NCI-H146 treated with DMSO at 0.1 percent for 48 hours (cell line): Measurements from ENCODE around the gene COL4A1.

Experiments
- DNase-seq: peaks from one replicate; lab custom pipeline; 2025; ENCODE audit not compliant: unreplicated experiment; lab: John Stamatoyannopoulos, UW

COL4A1 gene

DNA sequence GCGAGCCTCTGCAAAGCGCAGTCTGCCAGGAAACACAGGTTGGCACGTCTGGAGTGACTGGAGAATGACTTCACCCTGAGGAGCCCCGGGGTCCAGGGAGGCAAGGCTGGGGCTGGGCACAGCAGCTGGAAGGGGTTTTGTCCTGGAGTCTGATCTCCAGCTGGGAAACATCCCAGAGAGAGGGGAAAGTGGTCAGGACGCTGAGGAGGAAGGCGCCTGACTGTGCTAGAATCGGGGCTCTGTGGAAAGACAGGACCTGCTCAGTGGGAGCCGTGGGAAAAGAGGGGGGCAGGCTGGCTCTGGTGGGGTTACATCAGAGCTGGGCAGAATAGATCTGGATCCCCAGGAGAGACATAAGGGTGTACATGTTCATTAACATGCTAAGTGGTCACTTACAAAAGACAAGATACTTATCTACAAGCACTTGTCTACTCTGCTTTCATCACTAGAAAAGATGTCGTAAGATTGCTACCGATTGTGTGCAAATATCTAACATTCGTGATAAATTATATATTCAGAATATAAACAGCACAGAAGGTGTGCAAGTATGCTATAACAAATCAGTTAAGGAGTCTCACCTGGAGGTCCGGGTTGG is 106.6 kb downstream of the COL4A1 start:
- DNase-seq = no peak

DNA sequence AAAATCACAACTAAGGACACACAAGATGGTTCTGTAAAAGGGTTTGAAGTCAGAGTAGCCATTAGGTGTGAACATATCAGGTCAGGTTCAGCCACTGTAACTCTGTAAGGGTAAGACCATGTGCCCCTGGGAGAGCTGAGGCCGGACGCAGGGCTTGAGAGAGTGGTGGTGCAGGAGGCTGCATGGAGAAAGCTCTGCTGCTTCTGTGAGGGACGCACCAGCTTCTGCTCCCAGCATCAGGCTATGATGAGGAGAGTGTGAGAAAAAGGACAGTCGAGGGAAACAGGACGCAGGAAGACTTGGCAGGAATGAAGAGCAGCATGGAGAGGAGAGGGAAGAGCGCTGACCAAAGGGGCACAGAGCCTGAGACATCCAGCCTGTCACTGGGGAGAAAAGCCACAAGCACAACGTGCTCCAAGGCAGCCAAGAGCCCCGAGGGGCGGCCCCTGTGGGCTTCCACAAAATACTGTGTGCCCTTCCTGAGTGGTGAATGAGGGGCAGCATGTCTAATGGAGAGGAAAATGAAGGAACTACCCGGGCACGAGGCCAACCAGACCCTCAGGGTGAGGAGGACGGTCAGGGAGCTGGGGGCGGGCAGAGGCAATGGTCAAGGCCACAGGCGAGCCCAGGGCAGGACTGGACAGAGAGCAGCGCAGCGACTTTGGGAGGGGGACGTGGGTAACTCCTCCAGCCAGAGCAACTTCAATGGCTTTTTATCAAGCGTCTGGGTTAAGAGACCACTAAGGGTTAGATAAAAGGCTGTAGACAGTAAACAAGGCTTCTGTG is 107.7 kb downstream of the COL4A1 start:
- DNase-seq = no peak

DNA sequence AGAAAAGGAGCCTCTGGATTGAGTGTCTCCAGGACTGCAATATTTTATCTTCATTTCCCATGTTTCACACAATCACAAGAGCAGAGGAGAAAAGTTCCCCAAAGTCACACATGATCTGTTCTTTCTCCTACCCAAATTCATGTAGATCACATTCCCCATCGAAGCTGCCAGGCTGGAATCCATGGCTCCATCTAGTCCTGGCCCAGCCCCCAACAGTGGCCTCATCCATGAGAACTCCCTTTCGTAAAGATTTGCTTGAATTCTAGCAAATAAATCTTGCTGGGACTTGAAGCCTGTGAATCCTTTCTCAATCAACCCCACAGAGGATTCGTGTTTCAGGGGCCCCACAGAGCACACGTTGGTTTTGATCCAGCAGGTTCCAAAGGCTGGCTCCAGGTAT is 109.5 kb downstream of the COL4A1 start:
- DNase-seq = no peak

DNA sequence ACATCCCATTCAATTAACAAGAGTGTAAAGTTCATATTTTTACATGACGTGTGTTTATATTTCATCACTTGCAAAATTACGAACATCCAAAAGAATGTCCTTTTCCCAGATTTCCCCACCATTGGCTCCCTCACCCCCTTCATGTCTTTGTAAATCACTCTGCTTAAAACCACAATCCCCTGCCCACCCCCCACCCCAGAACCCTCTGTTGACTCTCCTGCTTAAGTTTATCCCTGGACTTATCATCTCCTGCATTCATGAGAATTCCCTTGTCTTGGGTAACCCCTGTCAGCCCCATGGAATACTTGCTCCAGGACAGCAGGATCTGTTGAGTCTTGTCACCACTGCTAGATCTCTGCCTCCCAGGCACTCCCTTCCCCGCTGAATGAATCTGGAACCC is 109.9 kb downstream of the COL4A1 start:
- no peak for DNase-seq

DNA sequence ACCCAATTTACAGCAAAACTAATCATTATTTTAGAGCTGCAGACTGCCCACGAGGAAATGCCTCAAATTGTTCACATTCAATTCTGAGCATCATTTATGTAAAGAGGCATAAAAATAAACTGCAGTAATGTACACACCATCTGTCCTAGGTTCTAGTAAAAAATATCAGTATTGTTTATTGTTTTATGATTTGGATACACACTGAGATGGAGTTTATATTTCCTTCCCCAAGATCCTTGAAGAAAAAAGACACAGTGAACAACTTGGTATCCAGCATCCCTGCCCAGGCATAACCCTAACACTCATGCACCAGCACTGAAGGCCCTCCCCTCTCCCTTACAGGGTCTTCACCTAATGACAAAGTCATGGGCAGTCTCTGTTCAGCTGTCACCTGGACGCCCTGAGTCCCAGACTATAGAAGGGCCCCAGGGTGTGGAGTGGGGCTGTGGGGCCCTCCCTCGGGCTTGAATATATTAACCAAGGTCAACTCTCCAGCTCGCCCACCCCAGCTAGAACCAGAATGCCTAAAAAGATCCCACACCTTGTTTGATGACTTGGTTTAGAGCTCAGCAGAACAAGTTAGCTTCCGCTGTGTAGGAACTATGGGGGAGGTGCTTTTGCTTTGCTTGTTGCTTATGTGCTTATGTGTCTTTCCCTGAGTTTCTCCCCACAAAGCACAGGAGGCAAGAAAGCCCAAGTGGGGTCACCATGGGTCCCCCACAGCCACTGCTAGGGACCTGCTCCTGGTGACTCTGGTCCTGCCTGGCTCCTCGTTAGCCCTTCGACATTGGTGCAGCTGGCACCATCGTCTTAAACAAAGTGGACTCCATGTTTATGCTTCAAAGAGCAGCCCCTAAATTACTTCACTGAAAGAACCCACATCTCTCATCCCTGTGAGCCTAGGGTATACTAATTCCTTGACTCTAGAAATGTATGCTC is 111.1 kb downstream of the COL4A1 start:
- no peak for DNase-seq

DNA sequence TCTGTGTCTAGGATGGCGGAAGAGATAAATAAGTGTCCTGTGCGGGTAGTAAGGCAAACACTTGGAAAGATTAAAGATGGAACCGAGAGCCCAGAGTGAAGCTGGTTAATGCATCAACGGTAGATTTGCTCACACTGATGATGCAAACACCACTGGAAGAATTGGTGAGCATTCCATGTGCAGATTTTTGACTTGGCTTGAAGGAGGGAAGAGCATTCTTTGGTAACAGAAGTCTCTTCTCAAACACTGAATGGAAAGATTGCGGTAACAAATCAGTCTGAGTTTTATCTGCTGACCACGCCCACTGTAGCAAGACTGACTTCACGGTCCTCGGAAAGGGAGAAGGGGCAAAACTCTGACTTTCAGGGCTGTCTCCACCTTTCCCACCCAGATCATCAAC is 112.5 kb downstream of the COL4A1 start:
- no peak for DNase-seq

DNA sequence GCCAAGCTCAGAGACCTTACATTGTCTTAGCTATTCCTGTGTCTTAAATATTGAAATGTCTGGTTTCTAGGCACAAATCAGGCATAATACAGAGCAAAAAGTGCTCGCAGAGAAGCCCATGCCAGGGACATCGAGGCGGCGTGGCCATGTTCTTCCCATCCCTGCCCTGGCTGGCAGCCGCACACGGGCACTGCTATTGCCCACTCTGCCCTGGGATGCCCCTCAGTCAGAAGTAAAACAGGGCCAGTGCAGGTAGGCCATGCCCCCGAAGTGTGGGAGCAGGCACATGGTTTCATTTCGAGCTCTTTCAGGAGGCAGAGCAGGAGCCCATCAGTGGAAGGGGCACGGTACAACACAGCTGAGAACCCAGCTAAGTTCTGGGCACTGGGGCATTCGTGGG is 113.5 kb downstream of the COL4A1 start:
- no peak for DNase-seq

DNA sequence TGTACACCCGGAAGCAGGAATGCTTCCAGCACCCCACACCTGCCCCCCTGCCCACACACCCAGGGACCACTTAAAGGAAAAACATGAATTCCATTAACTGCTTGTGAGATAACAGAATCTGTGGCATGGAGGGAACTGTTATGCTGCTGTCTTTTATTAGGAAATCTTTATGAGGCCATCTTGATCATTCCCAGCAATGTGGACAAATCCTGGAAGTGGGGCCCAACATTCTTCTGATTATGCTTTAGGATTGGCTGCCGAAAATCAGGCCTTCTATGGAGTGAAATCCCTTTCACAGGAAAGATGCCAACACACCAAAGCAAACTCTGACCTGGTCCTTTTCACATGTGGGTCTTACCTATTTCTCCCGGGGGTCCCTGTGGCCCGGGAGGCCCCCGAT is 114.5 kb downstream of the COL4A1 start:
- no peak for DNase-seq

DNA sequence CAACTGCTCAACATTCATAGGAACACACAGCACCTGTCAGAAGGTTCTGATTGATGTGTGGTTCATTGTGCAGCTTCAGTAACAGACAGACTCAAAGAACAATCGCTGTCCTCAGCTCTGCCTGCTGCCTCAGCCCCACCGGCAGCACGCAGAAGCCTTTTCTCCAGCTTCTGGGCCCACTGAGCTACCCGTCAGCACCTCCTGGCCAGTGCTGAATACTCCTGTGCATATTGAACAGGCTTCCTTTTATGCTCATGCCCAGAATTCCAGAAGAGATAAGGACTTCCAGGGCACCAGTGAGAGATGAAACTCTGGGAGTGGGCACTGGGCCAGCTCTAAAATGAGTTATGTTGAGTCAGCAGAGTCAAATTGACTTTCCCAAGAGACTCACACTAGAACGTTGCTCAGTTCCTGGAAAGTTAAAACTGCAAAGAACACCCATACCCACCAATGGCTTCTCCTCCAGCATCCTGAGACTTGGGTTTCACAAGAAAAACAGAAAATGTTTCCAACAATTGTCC is 119.3 kb downstream of the COL4A1 start:
- DNase-seq = no peak

DNA sequence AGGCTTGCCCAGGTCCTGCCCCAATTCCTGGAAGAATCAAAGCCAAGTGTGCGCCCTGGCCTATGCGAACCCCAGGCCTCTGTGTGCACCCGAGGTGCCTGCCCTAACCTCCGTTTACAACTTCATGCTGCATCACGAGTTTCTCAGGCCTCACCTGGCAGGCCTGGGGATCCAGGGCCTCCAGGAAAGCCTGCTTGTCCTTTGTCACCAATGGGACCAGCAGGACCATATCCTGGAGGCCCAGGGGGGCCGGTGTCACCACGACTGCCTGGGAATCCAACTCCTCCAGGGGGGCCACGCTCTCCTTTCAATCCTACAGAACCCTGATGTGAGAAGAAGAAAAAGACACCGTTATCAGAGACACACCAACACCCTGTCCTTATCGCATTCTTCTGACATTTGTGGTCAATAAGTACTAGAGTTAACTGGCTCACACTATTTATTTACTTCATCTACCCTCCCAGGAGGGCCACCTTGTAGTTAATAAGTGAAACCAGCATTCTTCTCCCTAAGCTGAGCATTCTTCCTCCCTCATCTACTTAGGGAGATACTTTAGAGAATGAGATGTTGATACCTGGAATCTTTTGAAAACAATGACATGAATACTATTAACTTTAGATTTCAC is 120.6 kb downstream of the COL4A1 start:
- DNase-seq = no peak

DNA sequence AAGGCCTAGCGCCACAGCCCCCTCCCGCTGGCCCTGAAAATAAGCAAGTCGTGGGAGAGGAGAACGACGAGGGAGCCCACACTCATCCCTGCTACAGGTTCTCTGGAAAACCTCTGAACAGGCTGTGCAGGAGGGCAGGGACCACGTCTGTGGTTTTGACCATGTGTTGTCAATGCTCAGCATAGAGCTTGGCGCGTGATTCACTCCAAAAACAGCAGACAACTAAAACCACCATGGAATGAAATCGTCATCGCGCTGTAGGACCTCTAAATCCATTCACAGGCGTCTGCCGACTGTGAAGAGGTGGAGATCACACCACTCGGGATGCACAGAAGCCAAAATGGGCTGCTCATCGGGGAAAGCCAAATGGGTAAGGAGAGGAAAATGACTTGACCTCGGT is 121.3 kb downstream of the COL4A1 start:
- DNase-seq = no peak

DNA sequence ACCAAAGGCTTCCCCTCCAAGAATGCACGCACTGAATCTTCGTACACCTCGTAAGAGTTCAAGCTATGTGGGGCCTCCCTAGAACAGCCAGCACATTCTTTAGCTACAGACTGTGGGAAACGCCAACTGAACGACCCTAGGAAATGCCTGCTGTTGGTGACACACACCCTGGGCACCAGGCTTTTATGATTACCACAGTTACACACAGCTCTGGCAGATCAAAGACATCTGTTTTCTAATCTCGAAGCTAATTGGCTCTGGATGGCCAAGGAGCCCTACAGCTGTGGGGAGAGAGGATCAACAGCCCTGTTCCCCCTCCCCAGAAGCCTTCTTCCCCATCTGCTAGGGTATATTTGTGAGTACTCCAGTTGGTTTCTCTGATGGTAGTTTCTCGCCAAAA is 123.0 kb downstream of the COL4A1 start:
- DNase-seq = no peak

DNA sequence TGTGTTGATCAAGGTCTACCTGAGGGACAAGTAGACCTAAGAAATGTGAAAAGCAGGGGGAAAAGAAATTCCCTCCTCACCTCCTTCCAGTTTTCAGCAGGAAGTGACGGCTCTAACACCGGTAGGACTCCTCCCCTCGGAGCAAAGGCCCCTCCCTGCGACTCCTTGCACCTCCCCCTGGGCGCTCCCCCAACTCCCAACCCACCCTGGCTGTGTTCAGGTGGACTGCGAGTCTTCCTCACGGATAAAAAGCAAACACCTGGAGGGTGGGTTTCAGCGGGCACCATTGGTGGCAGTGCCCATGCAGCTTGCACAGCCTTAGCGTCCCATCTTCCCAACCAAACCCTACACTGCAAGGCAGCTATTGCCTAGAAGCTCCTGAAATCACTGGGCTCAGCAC is 124.5 kb downstream of the COL4A1 start:
- no peak for DNase-seq

DNA sequence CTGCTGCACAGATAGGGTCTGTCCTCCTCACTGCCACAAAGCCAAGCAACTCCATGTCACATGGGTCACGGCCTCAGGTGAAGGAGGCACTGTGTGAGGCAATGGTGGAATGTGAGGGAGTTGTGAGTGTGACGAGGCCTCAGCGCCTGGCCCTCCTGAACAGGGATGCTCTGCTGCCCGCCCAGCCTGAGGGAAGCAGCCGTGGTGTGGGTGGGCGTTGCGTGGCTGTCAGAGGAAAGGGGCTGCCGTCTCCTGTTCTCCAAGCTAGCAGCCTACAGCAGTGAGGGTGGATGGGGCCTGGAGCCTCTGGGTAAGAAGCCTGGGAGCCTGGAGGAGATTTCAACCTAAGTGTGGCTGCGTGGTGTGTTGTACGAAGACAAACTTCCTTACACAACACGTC is 125.0 kb downstream of the COL4A1 start:
- no peak for DNase-seq

DNA sequence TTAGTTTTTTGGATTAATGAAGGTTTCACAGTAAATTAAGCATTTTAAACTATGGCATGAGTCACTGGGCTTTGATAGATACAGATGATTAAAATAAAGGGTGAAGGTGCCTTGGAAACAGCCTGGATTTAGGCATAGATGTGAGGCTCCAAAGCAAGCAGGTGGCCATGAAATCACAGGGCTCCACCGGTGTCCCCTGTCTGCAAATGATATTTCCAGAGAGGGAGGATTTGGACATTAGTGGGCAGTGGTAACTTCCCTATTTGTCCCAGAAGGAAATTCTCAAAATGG is 127.2 kb downstream of the COL4A1 start:
- DNase-seq = no peak

DNA sequence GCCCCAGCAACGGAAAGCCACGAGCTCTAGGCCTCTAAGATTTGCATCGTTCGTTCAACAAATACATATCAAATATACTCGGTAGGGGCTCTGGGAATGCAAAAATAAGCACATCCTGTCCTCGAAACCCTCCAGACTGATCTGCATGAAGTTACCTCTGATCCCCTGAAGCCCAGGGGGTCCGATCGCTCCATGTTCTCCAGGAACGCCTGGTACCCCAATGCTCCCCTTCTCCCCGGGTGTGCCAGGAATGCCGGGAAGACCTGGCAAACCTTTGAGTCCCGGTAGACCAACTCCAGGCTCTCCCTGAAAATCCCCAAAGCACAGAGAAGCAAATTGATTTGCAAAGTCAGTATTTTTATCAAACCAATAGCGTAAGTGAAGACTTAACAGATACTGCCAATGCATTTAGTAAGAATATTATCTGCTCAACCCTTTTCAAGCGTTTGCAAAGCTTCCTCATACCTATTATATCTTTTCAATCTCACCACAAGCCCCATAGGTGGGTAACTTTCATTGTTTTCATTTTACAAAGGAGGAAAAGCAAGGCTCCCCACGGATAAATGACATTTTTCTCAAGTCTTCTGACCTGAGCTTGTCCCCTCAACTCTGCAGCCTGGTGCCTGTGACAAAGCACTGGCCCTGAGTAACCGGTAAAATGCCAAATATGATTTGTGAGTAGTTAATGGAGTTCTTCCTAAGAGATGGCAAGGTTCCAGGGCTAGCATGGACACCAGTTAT is 127.7 kb downstream of the COL4A1 start:
- no peak for DNase-seq

DNA sequence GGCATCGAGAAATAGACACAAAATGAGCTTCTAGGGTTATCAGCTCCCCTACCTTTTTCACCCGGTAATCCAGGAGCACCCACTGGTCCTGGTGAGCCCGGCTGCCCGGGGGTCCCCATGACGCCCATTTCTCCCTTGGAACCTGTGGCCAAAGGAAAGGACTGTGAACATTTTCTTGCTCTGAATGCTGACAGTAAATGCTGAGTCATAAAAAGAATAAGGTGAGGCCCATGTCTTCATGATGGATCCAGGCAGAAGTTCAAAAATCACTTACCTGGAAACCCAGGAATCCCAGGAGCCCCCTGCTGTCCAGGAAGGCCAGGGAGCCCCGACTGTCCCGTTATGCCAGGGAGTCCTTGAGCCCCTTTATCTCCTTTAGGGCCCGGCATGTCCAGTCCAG is 129.2 kb downstream of the COL4A1 start:
- no peak for DNase-seq

DNA sequence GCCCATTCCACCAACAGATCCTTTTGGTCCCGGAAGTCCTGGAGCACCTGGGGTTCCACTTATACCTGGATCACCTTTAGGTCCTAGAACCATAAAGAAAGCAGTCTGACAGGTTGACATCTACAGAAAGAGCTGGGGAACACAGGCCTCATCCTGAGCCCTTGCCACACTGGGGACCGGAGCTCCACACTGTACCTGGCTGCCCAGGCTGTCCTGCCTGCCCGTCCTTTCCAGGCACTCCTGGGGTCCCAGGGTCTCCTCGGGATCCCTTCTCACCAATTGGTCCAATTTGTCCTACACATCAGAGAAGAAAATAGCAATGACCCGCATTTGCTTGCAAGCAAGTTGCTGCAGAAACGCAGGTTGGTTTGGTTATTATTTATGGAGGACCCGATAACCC is 130.5 kb downstream of the COL4A1 start:
- DNase-seq = no peak

DNA sequence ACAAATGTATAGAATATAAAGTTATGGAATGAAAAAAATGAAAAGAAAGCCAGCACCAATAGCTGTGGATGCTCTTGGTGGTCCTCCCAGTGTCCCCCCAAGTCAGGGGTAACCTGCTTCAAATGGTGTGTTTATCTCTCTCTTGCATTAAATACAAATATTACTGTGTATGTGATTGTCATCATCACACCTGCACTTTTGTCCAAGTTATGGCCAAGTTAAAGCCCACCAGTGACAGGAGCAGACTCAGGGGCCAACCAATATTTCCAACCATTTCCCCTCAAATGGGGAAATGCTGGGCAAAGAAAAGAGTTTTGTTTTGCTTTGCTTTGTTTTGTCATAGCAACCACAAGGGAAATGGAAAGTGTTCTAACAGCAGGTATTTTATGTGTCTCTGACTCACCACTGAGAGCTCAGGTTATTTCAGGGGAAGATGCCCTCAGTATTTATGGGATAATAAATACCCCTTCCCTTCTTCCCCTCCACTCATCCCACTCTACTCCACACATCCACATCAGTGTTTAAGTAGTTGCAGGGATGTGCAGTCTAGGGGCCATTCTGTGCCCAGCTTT is 133.6 kb downstream of the COL4A1 start:
- no peak for DNase-seq

DNA sequence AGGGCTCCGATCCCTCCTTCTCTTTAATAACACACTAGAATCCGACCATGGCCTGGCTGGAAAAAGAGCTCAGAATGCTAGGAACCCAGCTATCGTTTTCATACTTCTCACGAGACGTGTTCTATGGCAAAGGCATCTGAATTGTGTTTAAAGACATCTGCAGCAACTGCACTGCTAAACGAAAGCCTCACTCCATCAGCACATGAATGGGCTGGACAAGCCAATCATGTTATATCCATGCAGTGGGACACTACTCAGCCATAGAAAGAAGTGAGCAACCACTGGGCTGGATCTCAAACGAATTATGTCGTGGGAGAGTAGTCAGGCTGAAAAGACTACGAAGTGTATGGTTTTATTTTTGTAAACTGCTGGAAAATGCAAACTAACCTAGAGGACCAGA is 136.1 kb downstream of the COL4A1 start:
- no peak for DNase-seq
